HG03457 (cell line): ENCODE measurements around the gene COMMD1.
"Not testable (repeated sequence)": the region's sequence is repeated elsewhere in the genome, so short reads cannot be mapped to it uniquely, and the experiment has no call there.

ENCODE experiments used
- ATAC-seq: cut with Tn5 transposase; IDR thresholded peaks from one replicate; pipeline ENCODE4 v1.9.1; 2021; ENCODE audit warnings: moderate number of reproducible peaks; ENCODE audit not compliant: unreplicated experiment

Gene COMMD1

DNA sequence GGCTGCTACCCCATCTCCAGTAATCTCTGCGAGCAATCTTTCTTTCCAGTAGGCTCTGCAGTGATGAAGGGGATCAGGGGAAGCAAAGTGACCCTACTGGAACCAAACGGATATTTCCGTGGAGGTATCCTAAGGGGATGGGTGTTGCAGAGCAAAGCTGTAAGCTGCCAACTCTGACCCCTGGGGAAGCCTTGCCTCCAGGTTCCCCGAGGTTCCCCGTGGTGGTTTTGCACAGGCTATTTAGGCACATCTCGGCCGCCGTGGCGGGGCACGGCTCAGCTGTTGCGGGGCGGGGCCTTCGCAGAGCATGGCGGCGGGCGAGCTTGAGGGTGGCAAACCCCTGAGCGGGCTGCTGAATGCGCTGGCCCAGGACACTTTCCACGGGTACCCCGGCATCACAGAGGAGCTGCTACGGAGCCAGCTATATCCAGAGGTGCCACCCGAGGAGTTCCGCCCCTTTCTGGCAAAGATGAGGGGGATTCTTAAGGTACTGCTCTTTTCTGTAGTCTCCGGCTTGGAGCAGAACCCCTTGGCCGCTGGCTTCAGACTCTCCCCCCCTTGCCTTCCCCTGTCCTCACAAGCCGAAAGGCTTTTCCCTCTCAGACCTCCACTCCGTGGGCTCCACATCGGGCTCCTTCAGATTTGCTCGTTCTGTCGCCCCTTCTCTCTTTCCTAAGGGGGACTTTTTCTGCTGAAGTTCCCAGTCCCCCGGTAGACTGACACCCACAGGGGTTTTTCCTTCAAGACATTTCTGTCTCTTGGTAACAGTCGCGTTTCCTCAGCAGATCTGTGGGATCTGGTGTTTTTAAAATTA, at the start of gene COMMD1:
TSS of gene COMMD1 (plus strand) at position 303 of the 814 bp plus-strand sequence. CDS start at position 308, 5 bp downstream.
- ATAC-seq: peak; percentile 95

DNA sequence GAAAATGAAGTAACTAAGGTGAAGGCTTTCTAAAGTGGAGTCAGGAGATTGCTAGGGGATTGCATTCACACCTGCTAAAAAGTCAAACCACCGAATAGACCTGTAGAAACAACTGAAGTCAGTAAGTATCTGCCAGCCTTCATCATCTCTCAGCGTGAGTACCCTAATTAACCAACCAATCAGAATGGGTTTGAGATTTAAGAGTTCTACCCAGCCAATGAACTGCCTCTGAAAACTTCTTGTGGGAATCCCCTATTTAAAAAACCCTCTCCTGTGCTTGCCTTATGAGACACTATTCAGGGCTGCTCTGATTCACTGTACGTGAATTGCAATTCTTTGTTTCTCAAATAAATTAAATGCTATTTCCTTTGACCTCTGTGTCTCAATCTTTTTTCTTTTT, 48.2 kb upstream of the COMMD1 start:
- no peak for ATAC-seq

DNA sequence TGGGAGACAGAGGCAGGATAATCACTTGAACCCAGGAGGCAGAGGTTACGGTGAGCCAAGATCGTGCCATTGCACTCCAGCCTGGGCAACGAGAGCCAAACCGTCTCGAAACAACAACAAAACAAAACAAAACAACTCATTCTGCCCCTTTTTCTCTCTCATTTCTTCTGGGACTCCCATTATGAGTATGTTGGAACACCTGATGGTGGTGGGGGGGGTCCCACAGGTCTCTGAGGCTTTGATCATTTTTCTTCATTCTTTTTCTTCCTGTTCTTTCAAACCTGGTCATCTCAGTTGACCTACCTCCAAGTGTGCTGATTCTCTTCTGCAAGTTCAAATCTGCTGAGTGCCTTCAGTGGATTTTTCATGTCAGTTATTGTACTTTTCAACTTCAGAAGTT, 43.4 kb upstream of the COMMD1 start:
- no peak for ATAC-seq

DNA sequence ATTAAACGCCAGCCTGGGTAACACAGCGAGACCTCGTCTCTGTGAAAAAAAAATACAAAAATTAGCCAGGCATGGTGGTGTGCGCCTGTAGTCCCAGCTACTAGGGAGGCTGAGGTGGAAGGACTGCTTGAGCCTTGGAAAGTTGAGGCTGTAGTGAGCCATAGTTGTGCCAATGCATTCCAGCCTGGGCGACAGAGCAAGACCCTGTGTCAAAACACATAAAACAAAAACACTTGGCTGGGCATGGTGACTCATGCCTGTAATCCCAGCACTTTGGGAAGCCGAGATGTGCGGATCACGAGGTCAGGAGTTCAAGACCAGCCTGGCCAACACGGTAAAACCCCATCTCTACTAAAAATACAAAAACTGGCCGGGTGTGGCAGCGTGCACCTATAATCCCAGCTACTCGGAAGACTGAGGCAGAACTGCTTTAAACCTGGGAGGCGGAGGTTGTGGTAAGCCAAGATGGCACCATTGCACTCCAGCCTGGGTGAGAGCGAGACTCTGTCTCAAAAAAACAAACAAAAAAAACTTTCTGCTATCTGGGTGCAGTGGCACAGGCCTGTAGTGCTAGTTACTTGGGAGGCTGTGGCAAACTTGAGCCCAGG, 38.9 kb upstream of the COMMD1 start:
- not testable (repeated sequence) for ATAC-seq

DNA sequence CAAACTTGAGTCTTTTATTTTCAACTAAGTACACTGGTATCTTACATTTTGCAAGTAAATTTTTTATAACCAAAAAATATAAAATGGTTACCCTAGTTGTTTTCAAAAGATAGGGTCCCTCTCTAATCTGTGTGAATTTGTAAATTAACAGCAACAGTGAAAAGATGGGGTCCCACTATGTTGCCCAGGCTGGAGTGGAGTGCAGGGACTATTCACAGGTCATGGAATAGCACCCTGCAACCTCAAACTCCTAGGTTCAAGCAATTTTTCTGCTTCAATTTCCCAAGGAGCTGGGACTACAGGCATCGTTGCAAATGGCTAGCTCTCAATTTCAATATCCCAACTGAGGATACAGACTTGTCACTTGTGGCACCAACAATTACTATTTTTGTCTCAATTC, 29.1 kb upstream of the COMMD1 start:
- no peak for ATAC-seq

DNA sequence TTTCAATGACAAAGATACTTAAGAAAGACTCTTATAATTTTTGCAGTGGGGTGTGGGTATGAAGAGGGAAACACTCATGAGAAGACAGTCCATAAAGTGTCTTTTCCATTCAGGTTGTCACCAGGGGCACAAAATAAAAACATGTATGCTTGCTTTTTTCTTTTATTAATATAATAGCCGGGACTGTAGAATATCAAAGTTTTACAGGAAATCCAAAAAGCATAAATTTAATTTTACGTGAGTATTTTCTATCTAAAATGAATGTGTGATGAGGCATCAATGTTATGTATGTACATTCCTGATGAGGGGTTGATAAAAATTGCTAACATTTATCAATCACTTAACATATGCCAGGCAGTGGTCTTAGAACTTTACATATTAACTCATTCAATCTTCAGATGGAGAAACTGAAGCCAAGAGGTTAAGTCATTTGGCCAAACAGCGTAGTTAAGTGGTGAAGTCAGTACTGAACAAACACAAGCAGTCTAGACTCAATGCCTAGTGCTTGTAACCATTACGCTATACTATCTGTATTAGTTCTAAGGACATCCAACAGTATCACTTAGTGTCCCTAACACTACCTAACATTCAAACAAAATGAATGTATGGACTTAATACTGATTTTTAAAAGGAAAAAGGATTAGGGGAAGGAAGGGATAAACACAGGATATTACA, 27.8 kb upstream of the COMMD1 start:
- no peak for ATAC-seq

DNA sequence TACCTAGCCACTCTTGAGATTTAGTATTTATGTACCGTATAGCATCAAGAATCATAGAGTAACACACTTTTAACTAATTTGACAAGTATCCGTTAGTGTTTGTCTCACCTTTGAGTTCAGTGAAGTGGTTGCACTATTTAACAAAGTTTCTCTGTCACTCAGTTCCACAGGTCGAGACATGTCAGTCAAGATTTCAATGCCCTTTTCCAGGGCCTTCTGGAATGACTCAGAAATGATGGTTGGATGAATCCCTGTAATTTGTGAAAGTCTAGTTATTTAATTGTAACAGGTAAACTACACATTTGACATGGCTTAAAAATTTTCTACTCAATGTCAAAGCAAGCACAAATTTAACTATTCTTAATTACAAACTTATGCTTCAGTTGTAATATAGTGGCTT, 26.7 kb upstream of the COMMD1 start:
- no peak for ATAC-seq

DNA sequence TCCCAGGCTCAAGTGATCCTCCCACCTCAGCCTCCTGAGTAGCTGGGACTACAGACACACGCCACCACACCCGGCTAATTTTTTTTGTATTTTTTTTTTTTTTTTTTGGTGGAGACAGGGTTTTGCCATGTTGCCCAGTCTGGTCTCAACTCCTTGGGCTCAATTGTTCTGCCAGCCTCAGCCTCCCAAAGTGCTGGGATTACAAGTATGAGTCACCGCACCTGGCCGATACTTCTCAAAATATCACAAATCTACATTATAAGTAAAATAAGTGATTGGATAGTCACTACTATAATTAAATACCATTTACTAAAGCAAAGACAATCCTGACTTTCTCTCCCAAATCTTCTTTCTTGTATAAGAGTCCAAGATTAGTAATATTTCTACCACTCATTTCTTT, 26.1 kb upstream of the COMMD1 start:
- ATAC-seq: not testable (repeated sequence)

DNA sequence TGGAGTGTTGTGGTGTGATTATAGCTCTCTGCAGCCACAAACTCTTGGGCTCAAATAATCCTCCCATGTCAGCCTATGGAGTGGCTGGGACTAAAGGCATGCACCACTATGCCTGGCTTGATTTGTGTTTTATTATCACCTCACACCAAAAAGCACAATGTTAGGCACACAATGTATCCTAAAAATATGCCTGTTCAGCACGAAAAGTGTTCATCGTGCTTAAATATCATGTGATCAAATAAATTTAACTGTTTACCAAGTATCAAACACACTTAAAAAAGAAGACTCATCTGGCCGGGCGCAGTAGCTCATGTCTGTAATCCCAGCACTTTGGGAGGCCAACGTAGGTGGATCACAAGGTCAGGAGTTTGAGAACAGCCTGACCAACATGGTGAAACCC, 22.6 kb upstream of the COMMD1 start:
- ATAC-seq: no peak

DNA sequence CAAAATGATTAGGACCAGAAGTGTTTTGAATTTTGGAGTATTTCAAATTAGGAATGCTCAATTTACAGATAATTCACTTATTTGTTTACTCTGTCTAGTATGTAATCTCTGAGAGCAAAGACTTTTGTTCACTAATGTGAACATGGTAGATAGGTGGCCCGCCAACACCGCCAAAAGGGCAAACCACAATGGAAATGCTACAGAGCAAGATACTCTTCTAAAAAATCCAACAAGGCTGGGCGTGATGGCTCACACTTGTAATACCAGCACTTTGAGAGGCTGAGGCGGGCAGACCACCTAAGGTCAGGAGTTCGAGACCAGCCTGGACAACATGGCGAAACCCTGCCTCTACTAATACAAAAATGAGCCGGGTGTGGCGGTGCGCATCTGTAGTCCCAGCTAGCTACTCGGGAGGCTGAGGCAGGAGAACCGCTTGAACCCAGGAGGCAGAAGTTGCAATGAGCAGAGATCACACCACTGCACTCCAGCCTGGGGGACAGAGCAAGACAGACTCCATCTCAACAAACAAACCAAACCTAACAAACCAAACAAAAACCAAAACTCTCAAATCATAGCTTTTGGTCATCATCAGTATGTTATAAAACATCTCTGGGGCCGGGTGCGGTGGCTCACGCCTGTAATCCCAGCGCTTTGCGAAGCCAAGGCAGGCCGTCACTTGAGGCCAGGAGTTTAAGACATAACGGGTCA, 19.4 kb upstream of the COMMD1 start:
- no peak for ATAC-seq

DNA sequence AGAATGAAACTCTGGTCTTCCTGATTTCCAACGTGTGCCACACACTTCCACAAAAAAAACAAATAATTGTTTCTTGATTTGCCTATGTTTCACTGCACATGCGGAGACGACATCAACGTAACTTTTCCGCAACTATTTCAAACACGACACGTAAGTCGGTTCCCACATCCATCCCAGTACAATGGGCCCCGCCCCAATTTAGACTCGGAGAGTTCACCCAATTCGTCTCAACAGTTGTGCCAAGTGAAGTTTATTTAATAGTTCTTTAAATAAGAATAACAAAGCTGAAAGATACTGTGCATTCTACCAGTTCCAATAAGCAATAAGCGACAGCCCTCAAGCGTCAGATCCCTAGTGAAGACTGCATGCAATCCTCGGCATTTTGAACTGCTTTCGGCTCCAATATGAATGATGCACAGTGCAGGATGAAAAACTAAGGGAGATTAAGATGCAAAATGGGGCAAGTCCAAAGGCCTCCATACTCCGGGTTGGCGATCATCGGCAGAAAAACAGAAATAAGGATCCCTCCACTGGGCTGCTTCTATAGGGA, 17.7 kb upstream of the COMMD1 start:
- no peak for ATAC-seq

DNA sequence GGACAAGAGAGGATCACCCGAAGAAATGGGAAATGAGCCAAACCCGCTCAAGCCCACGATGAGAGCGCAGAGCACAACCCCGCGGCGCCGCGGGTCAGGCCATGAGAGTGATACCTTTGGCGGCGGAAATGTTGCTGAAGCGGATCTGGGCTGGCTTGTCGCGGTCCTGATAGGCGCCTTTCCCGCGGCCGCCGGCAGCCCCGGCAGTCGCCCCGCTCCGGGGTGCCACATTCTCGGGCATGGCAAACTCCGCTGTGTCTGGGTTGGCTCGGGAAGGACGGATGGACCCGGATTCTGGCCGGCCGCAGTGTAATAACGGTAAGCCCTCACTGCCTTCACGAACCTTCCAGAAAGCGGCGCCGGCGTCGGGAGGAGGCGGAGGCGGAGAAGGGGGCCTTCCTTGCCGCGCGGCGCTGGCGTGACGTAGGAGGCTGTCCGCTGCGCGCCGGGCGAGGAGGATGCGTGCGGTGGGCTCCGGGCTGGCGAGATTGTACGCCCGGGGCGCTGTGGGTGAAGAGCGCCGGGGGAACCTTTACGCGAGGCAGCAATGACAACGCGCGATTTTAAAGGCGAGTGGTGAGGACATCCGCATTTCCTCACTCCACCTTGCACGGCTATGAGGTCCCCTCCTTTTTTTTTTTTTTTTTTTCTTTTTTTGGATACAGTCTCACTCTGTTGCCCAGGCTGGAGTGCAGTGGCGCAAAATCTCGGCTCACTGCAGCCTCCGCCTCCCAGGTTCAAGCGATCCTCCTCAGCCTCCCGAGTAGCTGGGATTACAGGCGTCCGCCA, 17.0 kb upstream of the COMMD1 start, which contains the start of gene CCT4:
TSS of gene CCT4 (minus strand) at position 390 of the 789 bp plus-strand sequence. CDS start at position 241, 149 bp downstream.
- peak; percentile 72 for ATAC-seq

DNA sequence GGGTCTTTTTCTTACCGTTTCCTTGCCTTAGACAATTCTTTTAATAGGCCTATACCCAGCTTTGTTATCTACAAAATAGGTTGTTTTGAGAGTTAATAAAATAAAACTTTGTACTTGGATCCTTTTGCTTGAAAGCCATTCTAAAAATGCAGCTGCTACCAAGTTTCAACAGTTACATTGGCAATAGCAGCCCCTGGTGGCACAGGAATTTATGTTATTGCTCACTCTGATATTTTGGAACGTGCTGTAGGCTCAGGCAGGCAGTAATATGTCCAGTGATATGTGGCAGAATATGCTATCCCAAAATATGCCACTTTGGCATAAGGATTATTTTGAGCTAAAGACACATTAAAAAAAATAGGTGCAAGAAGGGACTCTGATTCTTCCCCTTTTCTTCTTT, 6.7 kb upstream of the COMMD1 start:
- no peak for ATAC-seq

DNA sequence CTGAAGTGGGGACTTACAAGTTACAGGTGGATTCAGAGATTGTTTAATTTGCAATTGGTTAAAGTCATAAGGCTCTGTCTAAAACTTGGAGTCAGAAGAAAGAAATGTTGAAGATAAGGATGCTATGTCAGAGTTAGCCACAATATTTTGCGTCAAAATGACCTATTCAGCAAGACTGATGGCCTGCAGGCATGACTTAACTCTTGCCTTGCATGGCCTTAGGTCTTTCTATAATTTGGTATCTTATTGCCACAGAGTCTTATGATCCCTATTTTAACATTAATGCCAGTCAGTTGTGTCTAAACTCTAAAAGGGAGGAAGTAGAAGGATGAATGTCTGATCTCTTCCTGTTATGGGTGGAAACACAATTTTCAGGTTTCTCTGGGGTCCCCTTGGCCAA, 5.2 kb upstream of the COMMD1 start:
- no peak for ATAC-seq

DNA sequence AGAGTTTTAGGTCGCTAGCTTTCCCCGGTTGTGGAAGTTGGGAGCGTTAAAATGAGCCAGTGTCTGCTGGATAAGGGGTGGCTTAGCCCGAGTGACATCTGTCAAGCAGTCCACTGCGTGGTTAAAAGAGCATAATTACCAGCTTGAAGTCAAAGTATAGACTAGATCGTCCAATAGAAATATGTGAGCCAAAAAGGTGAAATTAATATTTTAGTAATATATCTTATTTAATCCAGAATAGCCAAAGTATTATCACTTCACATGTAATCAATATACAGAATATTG, 654 bp downstream of the COMMD1 start:
- ATAC-seq: no peak

DNA sequence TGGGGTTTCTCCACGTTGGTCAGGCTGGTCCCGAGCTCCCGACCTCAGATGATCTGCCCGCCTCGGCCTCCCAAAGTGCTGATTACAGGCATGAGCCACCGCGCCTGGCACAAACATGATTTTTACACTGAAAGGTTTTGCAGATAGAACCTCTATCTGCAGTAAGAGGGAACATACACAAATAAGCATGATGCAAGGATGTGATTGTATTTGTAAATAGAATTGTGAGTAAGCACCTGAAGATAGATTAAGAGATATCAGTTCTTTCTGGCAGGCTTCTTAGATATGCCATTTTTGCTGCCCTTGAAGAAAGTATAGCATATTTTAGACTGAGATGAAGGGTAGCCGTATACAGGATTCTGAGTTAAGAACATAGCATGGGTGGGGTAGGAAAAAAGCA, 3.6 kb downstream of the COMMD1 start:
- ATAC-seq: no peak

DNA sequence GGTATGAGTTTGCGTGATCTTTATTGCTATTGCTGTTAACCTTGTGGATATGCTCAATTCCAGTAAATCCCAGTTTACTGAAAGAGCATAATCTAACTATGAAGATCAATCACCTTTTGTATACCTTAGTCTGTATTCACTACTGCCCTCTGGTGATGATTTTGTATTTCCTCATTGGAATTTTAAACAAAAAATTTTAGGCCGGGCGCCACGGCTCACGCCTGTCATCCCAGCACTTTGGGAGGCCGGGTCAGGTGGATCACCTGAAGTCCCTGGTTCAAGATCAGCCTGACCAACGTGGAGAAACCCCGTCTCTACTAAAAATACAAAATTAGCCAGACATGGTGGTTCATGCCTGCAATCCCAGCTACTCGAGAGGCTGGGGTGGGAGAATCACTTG, 5.1 kb downstream of the COMMD1 start:
- no peak for ATAC-seq

DNA sequence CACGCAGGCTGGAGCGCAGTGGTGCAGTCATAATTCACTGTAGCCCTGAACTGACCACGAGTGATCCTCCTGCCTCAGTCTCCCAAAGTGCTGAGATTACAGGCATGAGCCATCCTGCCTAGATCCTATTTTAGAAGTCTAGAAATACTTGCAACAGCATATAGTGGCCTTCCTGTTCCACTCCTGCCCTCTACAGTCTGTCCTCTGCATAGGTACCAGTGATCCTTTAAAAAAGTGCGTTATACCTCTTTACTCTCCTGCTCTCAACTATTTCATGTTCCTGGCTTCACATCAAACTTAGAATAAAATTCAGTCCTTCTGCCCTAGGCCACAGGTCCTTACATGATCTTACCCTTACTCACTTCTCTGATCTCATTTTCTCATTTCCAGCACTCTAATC, 6.0 kb downstream of the COMMD1 start:
- no peak for ATAC-seq

DNA sequence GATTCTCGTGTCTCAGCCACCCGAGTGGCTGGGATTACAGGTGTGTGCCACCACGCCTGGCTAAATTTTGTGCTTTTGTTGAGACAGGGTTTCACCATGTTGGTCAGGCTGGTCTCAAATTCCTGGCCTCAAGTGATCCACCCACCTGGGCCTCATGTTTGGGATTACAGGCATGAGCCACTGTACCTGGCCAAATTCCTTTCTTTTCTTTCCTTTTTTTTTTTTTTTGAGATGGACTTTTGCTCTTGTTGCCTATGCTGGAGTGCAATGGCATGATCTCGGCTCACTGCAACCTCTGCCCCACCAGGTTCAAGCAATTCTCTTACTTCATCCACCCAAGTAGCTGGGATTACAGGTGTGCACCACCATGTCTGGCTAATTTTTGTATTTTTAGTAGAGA, 9.3 kb downstream of the COMMD1 start:
- not testable (repeated sequence) for ATAC-seq

DNA sequence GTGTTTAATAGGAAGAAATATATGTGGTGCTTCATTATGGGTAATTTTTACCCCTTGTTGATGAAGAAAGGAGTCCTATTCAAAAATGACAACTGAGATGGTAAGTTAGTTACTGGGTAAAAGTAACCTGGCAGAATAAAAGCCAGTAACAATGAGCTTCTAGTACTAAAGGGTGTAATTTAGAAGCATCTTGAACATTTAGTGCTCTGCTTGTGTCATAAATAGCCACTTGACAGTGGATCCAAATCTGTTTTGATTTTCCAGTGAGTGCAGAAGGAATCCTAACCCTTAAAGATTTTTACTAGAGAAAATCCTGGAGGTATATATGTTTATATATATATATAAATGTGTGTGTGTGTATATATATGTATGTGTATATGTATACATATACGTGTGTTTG, 15.1 kb downstream of the COMMD1 start:
- ATAC-seq: no peak
